SH-SY5Y (cell line): Measurements from ENCODE around the gene MAP2K2.

Experiments used
- GATA2 ChIP-seq: IDR thresholded peaks from 2 replicates; pipeline ENCODE4 v1.6.1; 2011; ENCODE audit warnings: mild to moderate bottlenecking, low read depth, low read length
- GATA3 ChIP-seq: IDR thresholded peaks from 2 replicates; pipeline ENCODE4 v1.6.1; 2011; ENCODE audit warnings: low read depth, mild to moderate bottlenecking, low read length, moderate library complexity

DNA sequence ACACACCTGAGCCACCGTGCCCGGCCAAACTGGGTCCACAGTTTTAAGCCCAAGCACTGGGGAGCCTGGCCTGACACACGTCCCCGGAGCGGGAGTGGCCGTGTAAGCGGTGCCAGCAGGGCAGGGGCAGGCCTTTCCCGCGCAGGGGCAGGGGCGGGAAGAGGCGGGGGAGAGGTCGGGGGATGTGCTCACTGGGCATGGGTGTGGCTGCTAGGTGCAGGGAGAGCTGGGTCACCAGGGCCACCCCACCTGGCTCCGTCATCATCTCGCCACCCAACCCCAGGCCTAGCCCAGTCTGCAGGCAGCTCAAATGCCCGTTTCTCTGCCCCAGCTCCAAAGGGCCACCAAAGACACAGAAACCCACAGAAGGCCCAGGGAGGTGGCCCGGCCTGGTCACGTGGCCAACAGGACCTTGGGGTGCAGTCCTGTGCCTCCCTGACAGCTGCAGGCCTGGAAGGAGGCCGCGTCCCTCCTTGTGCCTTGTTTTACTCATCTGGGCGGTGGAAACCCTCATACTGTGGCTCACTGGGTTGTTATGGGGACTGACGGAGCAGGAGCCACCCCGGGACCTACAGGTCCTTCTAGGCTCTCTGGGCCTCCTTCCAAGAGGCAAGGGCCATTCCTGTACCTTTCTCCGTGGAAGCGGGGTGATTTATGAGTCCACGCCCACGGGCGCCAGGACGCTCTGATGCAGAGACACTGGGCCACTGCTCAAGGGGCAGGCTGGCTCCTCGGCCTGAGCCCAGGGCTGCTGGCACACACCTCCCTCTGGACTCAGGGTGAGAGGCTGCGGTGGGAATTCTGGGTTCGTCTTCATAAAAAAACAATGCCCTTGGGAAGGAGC, 27.7 kb downstream of the MAP2K2 start:
- TF ChIP-seq GATA2 (no peak), GATA3 (no peak)
